HG03442 (cell line): ENCODE data around the gene HMGN2.

Experiments
- ATAC-seq: cut with Tn5 transposase; IDR thresholded peaks from one replicate; pipeline ENCODE4 v1.9.1; 2021; ENCODE audit warnings: mild to moderate bottlenecking, moderate library complexity; ENCODE audit not compliant: unreplicated experiment

The HMGN2 gene

GRCh38 chr1:26472320-26472900 is at the start of gene HMGN2:
Gene HMGN2 (plus strand): TSS chr1:26472440. CDS start chr1:26472613, 173 bp downstream.
- ATAC-seq, result peak; percentile 44

DNA sequence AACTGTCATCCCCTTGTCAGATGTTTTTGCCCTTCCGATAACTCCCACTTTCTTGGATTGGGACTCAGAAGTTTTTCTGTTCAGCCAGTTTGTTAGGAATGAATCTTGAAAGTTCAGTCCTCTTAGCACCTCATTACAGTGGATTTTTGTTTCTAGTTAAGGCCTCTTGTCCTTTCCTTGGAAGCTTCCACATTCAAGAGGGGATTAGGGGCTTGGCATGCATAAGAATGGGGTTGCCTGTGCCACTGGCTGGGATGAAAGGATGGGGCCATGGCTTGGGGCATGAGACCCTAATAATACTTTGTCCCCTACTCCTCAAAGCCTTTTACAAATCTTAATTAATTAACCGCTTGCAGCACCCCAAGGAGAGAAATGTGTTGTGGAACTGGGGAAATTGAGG is 42.5 kb upstream of the HMGN2 start:
- ATAC-seq, result no peak

DNA sequence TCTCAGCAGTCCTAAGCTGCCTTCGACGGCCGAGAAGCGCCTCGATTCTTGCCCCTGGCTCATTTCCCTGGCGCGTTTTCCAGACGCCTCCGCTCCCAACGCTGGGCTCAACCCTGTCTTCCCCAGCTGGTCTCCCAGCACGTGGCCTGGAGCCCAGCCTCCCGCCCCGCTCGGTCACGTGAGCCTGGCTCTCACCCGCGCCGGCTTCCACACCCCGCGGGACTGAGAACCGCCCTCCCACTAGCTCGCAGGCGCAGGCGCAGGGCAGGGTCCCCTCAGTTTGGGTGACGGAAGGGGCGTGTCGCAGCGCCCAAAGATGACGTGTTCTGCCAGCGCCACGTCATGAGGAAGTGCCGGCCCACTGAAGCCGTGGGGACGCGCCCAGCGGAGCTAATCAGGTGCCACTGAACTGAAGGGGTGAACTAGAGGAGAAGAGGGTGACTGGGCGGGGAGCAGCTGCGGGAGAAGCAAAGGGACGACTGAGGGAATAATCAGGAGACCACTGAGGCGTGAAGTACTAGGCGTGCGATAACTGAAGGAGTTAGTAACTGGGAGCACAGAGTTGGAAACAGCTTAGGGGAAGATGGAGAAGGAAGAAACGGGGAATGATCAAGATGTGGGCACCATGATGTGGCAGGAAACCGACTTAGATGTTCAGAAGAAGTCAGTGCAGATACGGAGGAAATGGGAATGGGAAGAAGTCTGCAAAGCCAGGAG is 40.1 kb upstream of the HMGN2 start, which contains the start of gene DHDDS:
Gene DHDDS, plus strand, starts transcription at position 343 of the 717 bp plus-strand sequence. CDS start 625 bp downstream, outside the sequence.
- ATAC-seq, result peak; percentile 91

GRCh38 chr1:26432793-26433192 is 39.4 kb upstream of the HMGN2 start:
- ATAC-seq, result no peak

GRCh38 chr1:26434161-26434752 is 38.0 kb upstream of the HMGN2 start:
- no peak for ATAC-seq

GRCh38 chr1:26438041-26438440 is 34.2 kb upstream of the HMGN2 start:
- ATAC-seq, result no peak

DNA sequence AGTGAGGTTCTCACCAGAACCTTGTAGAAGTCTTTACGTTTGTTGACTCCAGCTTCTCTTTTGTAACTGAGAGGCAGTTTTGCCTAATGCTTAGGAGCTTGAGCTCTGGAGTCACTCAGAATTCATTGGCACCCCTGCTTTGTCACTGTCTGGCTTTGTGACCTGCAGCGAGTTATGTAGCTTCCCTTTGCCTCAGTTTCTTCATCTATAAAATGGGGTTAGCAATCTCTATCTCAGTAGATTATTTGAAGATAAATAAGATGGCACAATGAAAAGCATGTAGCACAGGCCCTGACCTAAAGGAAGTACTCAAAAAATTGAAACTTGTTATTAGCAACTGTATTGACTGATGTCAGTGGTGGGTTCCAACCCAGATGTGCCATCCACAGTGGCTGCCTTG is 32.0 kb upstream of the HMGN2 start:
- ATAC-seq, result no peak

- ATAC-seq, result no peak
These were observed 22.4 kb upstream of the HMGN2 start for GRCh38 chr1:26449868-26450267.

- ATAC-seq, result no peak
These were observed 21.3 kb upstream of the HMGN2 start for GRCh38 chr1:26450908-26451307.

- ATAC-seq, result no peak
These were observed 19.6 kb upstream of the HMGN2 start for GRCh38 chr1:26452459-26453183.

DNA sequence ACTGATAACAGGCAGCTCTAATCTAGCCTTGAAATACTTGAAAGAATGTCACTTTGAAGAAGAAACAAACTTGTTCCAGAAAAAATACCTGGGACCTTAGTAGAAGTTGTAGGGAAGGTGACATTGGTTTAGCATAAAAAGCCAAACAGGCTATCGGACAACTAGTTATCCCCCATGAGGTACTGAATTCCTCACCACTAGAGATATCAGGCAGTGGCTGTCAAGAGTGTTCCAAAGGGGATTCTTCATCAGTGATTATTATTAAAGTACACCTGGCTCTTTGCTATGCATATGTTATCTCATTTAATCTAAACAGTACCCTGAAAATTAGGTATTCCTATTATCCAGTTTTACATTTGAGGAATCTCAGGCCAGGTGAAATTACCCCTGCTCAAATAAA is 13.1 kb upstream of the HMGN2 start:
- no peak for ATAC-seq

- no peak for ATAC-seq
These were observed 12.6 kb upstream of the HMGN2 start for GRCh38 chr1:26459573-26460031.

- ATAC-seq, result no peak
These were observed 3.3 kb upstream of the HMGN2 start for GRCh38 chr1:26468911-26469310.

- no peak for ATAC-seq
These were observed 2.7 kb upstream of the HMGN2 start for GRCh38 chr1:26469558-26469957.

DNA sequence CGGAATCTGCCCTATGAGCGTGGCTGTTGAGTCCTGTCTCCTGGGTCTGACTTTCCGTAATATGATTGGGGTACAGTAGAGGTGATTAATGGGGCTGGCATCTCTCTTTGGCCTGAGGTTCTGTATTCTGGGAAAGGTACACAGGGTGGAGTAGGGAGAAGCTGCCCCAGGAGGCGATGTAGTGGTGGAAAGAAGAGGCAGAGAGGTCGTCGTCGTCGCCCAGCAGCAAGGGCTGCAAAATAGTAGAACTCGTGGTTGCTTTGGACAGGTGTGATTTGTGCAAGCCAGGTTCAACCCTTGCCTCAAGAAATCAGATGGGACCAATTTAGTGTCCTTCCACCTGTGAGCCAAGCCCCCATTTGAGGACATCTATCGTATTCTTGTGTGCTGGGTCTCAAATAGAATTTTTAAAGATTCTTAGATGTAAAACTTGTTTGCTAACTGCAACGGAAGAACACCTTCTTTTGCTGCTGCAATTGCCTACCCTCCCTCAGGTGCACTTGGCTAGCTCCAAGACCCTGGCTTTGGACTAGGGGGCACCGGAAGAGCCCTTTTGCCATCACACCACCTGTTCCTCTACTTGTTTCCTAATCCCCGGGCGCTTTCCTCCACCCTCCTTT is 1.3 kb upstream of the HMGN2 start:
- ATAC-seq, result no peak

DNA sequence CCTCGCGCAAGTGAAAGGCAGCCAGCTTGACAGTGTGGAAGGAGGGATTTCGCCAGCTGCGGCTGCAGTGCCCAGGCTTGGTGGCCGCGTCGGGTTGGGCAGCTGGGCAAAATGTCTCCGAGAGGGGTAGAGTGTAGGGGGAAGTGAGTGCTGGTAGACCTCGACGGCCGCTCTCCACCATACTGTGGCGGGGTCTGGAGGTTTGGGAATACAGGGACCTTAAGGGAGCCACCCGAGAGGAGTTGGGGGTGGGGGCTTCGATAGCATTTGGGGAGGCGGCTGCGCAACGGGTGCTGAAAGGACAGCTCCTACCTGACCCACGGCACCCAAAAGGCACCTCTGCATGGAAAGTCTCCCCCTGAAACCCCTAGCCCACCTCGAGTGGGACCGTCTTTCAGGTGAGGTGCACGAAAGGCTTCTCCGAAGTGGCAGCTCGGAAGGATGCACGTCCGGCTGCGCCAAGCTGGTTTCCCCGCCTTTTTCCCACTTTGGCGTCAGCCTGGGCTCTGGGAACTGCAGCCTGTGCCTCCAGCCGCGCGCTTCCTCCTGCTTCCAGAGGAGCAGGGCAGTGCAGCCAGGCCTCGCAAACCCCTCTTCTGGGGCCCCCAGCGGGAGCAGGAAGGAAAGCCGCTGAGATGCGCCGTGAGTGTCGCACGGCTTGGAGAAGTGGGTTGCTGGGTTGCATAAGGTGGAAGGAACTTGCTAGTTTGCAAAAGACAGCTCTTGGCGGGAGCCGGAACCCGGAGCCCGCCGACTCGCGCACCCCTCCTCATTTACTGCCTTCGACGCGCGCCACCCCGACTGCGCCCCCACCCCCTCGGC is 531 bp upstream of the HMGN2 start:
- peak; percentile 6 for ATAC-seq

DNA sequence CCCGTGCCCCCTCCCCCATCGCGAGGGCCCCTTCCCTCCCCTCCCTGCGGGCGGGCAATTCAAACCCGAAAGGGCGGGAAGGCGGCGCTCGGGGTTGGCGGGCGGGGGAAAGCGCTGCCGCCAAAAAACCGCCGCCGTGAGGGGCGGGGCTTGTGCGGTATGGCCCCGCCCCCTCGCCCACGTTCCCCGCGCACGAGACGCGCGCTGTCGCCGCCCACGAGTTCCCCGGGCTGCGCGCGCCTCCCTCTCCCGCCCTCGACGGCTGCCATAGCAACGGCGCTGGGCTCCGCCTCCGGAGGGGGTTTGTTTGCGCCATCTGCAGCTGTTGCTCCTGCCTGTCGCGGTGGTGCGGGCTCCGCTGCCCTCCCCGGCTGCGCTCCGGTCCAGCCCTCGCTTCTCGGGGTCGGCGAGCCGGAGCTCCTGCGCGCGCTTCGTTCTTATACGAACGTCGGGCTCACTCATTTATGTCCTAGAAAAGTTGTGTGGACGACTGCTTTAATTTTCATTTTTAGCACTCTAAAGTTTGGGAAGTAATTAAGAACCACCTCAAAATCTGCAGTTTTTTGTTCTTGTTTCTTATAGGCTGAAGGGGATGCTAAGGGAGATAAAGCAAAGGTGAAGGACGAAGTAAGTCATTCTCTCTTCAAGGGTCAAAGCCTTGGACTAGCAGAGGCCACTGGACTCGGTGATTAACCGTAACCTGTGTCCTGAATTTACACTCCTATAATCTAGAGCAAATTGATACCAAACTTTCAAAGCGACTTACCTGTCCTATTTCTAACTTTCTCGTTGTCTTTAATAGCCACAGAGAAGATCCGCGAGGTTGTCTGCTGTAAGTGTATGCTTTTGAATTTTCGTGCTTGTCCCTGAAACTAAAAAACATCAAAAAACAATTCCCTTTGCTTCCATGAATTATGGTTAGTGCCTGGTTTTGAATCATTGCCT is 933 bp downstream of the HMGN2 start:
- ATAC-seq, result peak; percentile 75

DNA sequence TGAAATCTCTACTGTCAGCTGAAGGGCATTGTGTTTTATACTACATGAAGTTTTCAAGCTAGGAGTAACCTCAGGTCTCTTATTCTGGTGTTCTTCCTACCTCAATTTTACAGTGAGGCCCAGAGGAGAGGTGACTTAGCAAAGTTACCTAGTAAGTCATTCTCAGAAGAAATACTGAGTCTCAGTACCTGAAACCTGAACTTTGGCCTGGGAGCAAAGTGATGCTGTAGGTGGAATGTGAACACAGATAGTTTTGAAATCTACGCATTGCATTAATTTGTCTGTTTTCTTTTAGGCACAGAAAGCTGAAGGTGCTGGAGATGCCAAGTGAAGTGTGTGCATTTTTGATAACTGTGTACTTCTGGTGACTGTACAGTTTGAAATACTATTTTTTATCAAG is 2.6 kb downstream of the HMGN2 start:
- no peak for ATAC-seq

- no peak for ATAC-seq
These were observed 3.7 kb downstream of the HMGN2 start for GRCh38 chr1:26475989-26476388.
